Mesothelial cell of epicardium (in vitro differentiated cells): Measurements from ENCODE around the gene LIMS3. TPM values are rescaled to one million over a fixed set of nuclear protein-coding genes. Genes with fewer than 3 reads are reported as not detected.
"Not testable (repeated sequence)": the region's sequence is repeated elsewhere in the genome, so short reads cannot be mapped to it uniquely, and the experiment has no call there.

Source experiments
- DNase-seq, 2 experiments: peaks; one replicate each; pipeline ENCODE4 v3.0.0; 2021; ENCODE audit warnings: low spot score in 2 of 2; ENCODE audit not compliant: unreplicated experiment in 2 of 2
- H3K27ac Mint-ChIP-seq: 2 replicates; pipeline ENCODE4 v1.8.0; 2021; ENCODE audit warnings: mixed read lengths
- H3K27me3 Mint-ChIP-seq: 2 replicates; pipeline ENCODE4 v1.8.0; 2021; ENCODE audit warnings: low read depth, mixed read lengths
- H3K36me3 Mint-ChIP-seq: 2 replicates; pipeline ENCODE4 v1.8.0; 2021; ENCODE audit warnings: mixed read lengths
- H3K4me1 Mint-ChIP-seq: 2 replicates; pipeline ENCODE4 v1.8.0; 2021; ENCODE audit warnings: mixed read lengths
- H3K4me3 Mint-ChIP-seq: 2 replicates; pipeline ENCODE4 v1.8.0; 2021; ENCODE audit warnings: mild to moderate bottlenecking, moderate library complexity, mixed read lengths
- H3K9me3 Mint-ChIP-seq: 2 replicates; pipeline ENCODE4 v1.8.0; 2021; ENCODE audit warnings: mixed read lengths
- total RNA-seq: library from RNA; stranded (reverse); gene quantifications from 3 replicates; pipeline ENCODE4 v1.2.1, GENCODE V29; 2021

LIMS3 gene
- total RNA-seq: 2.0 to 3.1 TPM (median 2.1 TPM) in 3 replicates

- not testable (repeated sequence) for DNase-seq, H3K27me3 Mint-ChIP-seq, H3K27ac Mint-ChIP-seq, H3K4me3 Mint-ChIP-seq, H3K9me3 Mint-ChIP-seq, H3K4me1 Mint-ChIP-seq, H3K36me3 Mint-ChIP-seq
Measured at GRCh38 chr2:109898462-109899336, at the start of gene LIMS3. Gene LIMS3 (plus strand): TSS chr2:109898688. CDS start chr2:109898729, 41 bp downstream.

- not testable (repeated sequence) for H3K4me3 Mint-ChIP-seq, H3K9me3 Mint-ChIP-seq, H3K36me3 Mint-ChIP-seq, H3K27ac Mint-ChIP-seq, H3K27me3 Mint-ChIP-seq, H3K4me1 Mint-ChIP-seq, DNase-seq
Measured at GRCh38 chr2:109871129-109871751, 27.2 kb upstream of the LIMS3 start.

GRCh38 chr2:109876625-109877024 is 21.9 kb upstream of the LIMS3 start:
- not testable (repeated sequence) for H3K4me3 Mint-ChIP-seq, H3K27ac Mint-ChIP-seq

GRCh38 chr2:109882112-109882511 is 16.4 kb upstream of the LIMS3 start:
- not testable (repeated sequence) for DNase-seq, H3K9me3 Mint-ChIP-seq, H3K4me3 Mint-ChIP-seq, H3K27me3 Mint-ChIP-seq, H3K27ac Mint-ChIP-seq, H3K36me3 Mint-ChIP-seq, H3K4me1 Mint-ChIP-seq

More at GRCh38 chr2:109876625-109877024, 21.9 kb upstream of the LIMS3 start:
- not testable (repeated sequence) for DNase-seq, H3K4me1 Mint-ChIP-seq, H3K9me3 Mint-ChIP-seq, H3K36me3 Mint-ChIP-seq, H3K27me3 Mint-ChIP-seq

- H3K9me3 Mint-ChIP-seq, H3K4me3 Mint-ChIP-seq, H3K27me3 Mint-ChIP-seq, H3K4me1 Mint-ChIP-seq, H3K27ac Mint-ChIP-seq, DNase-seq, H3K36me3 Mint-ChIP-seq: not testable (repeated sequence)
Measured at GRCh38 chr2:109888414-109888813, 10.1 kb upstream of the LIMS3 start.

- H3K27me3 Mint-ChIP-seq, H3K9me3 Mint-ChIP-seq: not testable (repeated sequence)
Measured at GRCh38 chr2:109889909-109890308, 8.6 kb upstream of the LIMS3 start.

GRCh38 chr2:109891024-109891423 is 7.5 kb upstream of the LIMS3 start:
- H3K4me1 Mint-ChIP-seq, H3K36me3 Mint-ChIP-seq, DNase-seq, H3K27me3 Mint-ChIP-seq, H3K4me3 Mint-ChIP-seq, H3K27ac Mint-ChIP-seq, H3K9me3 Mint-ChIP-seq: not testable (repeated sequence)

More at GRCh38 chr2:109889909-109890308, 8.6 kb upstream of the LIMS3 start:
- not testable (repeated sequence) for H3K4me3 Mint-ChIP-seq, H3K27ac Mint-ChIP-seq, H3K36me3 Mint-ChIP-seq, DNase-seq, H3K4me1 Mint-ChIP-seq

GRCh38 chr2:109893736-109894135 is 4.8 kb upstream of the LIMS3 start:
- H3K4me3 Mint-ChIP-seq, H3K4me1 Mint-ChIP-seq, H3K27ac Mint-ChIP-seq, H3K9me3 Mint-ChIP-seq, H3K36me3 Mint-ChIP-seq, H3K27me3 Mint-ChIP-seq, DNase-seq: not testable (repeated sequence)

- not testable (repeated sequence) for H3K4me3 Mint-ChIP-seq, DNase-seq
Measured at GRCh38 chr2:109894141-109894540, 4.3 kb upstream of the LIMS3 start.

GRCh38 chr2:109895090-109895869 is 3.2 kb upstream of the LIMS3 start:
- H3K27ac Mint-ChIP-seq, H3K4me1 Mint-ChIP-seq, H3K27me3 Mint-ChIP-seq, H3K9me3 Mint-ChIP-seq, DNase-seq, H3K4me3 Mint-ChIP-seq, H3K36me3 Mint-ChIP-seq: not testable (repeated sequence)

More at GRCh38 chr2:109894141-109894540, 4.3 kb upstream of the LIMS3 start:
- H3K27me3 Mint-ChIP-seq, H3K36me3 Mint-ChIP-seq, H3K9me3 Mint-ChIP-seq, H3K4me1 Mint-ChIP-seq, H3K27ac Mint-ChIP-seq: not testable (repeated sequence)

- not testable (repeated sequence) for H3K27ac Mint-ChIP-seq, H3K4me1 Mint-ChIP-seq, H3K9me3 Mint-ChIP-seq, H3K4me3 Mint-ChIP-seq, H3K27me3 Mint-ChIP-seq, H3K36me3 Mint-ChIP-seq, DNase-seq
Measured at GRCh38 chr2:109896212-109896611, 2.3 kb upstream of the LIMS3 start.

- H3K27me3 Mint-ChIP-seq, H3K27ac Mint-ChIP-seq, H3K9me3 Mint-ChIP-seq, H3K4me3 Mint-ChIP-seq, H3K4me1 Mint-ChIP-seq, H3K36me3 Mint-ChIP-seq, DNase-seq: not testable (repeated sequence)
Measured at GRCh38 chr2:109897769-109898461, 573 bp upstream of the LIMS3 start.

- H3K27me3 Mint-ChIP-seq: not testable (repeated sequence)
Measured at GRCh38 chr2:109905796-109906195, 7.3 kb downstream of the LIMS3 start.

More at GRCh38 chr2:109905796-109906195, 7.3 kb downstream of the LIMS3 start:
- not testable (repeated sequence) for H3K9me3 Mint-ChIP-seq, H3K4me1 Mint-ChIP-seq, H3K27ac Mint-ChIP-seq, H3K4me3 Mint-ChIP-seq, H3K36me3 Mint-ChIP-seq, DNase-seq
